Cardiac muscle cell (in vitro differentiated cells and primary cell): Measurements from ENCODE around the gene LCN1. TPM values are rescaled to one million over a fixed set of nuclear protein-coding genes. Genes with fewer than 3 reads are reported as not detected.

Experiments used
- DNase-seq, 2 donors: peaks; one replicate each; pipeline versions ENCODE4 v3.0.0 to v3.0.0-alpha.2; 2010 to 2017; ENCODE audit warnings: low read depth in 1 of 2, low spot score in 1 of 2
- H3K27ac ChIP-seq: fragments of 200-600 bp; sonication (generic); 2 replicates; pipeline ENCODE4 v1.5.1; 2016
- H3K27me3 ChIP-seq: fragments of 200-600 bp; sonication (generic); 2 replicates; pipeline ENCODE4 v1.6.0; 2016; ENCODE audit warnings: control low read depth
- H3K36me3 ChIP-seq: fragments of 200-600 bp; sonication (generic); 2 replicates; pipeline ENCODE4 v1.5.1; 2016; ENCODE audit warnings: control low read depth
- H3K4me1 ChIP-seq: fragments of 200-600 bp; sonication (generic); 2 replicates; pipeline ENCODE4 v1.8.1; 2017; ENCODE audit warnings: low read depth, mild to moderate bottlenecking, mixed run types
- H3K4me3 ChIP-seq: fragments of 200-600 bp; sonication (generic); 2 replicates; pipeline ENCODE4 v1.5.1; 2016; ENCODE audit warnings: mild to moderate bottlenecking
- H3K9me3 ChIP-seq: fragments of 200-600 bp; sonication (generic); 2 replicates; pipeline ENCODE4 v1.5.1; 2017; ENCODE audit warnings: low read depth, mild to moderate bottlenecking, control low read depth
- CTCF ChIP-seq: IDR thresholded peaks from 2 replicates; pipeline ENCODE4 v1.5.1; 2012; ENCODE audit warnings: low read depth, mild to moderate bottlenecking, low read length
- polyA plus RNA-seq: library from polyadenylated mRNA; unstranded; fragments of >200 nt; fragmentation: Nextera tagmentation; extraction: Ambion mirVana; gene quantifications from 2 replicates; pipeline ENCODE4 v1.2.1, GENCODE V29; 2016
- total RNA-seq: library from RNA; depleted of rRNA; stranded (reverse); fragments of >200 nt; gene quantifications from 2 replicates; pipeline ENCODE4 v1.2.3, GENCODE V29; 2016

The LCN1 gene
- total and polyA plus RNA-seq, 2 experiments from 2014 or later, result 0.37 TPM; not detected in 1

- TF ChIP-seq CTCF, result no peak
- Histone ChIP-seq H3K9me3 (no peaks in the 10 kb centered on the region), H3K27ac (no peak overlapping the region), H3K4me3 (no peak overlapping the region), H3K4me1 (no peaks in the 10 kb centered on the region), H3K27me3 (no peaks in the 10 kb centered on the region), H3K36me3 (peaks cover 8% of the 10 kb centered on the region)
- no peak for DNase-seq
These were observed 30.2 kb upstream of the LCN1 start for GRCh38 chr9:135490980-135491464.

DNA sequence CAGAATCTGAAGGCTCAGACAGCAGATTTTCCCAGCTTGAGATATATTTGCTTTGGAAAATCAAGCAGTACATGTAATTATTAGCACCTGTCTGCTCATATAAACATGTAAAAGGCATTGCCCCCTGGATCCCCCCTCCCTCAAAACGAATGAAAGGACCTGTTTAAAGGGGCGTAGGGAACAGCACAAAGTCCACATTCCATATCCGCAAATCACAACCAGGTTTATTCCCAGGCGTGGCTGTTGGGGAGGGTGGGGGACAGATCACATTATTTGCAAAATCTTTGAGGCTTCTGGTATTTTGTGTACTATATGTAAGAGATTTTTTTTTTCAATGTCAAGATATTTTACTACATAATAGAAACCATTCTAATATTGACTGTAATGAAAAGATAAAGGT is 29.5 kb upstream of the LCN1 start:
- Histone ChIP-seq H3K27ac (no peak overlapping the region), H3K4me1 (no peaks in the 10 kb centered on the region), H3K27me3 (no peaks in the 10 kb centered on the region), H3K4me3 (no peak overlapping the region), H3K9me3 (no peaks in the 10 kb centered on the region), H3K36me3 (peaks cover 4% of the 10 kb centered on the region)
- no peak for TF ChIP-seq CTCF
- no peak for DNase-seq

DNA sequence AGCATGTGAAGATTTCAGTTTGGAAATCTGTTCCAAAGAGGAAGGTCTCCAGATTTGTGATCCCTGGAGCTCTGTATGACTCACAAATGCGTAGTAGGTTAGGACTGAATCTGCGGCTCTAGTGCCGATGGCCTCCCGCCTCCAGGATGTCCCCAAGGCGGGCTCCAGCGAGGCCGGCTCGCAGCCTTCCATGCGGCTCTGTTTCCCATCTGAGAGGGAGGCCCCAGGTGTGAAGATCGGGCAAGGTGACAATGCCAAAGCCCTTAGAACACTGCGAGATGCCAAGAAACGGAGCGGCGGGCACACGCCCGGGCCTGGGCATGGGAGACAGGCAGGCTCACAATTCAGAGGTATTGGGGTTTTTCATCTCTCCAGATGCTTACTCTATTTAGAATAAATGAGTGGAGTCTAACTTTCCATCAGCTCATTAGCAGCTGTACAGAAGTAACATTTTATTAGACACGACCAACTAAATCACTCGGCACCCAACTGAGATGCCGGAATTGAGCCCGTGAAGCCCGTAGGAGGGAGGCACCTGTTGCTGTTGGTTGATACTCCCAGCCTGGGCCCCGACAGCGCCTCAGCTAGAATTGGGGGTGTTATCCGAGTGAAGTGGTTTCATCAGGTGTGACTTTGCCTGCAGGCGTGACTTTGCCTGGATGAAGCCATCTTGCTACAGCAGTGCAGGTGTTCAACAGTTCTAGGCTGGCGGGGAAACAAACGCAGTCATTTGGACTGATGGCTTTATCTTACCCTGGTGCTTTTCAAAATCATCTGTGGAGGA is 28.2 kb upstream of the LCN1 start:
- Histone ChIP-seq H3K36me3 (no peaks in the 10 kb centered on the region), H3K27ac (no peak overlapping the region), H3K27me3 (no peaks in the 10 kb centered on the region), H3K4me3 (no peak overlapping the region), H3K4me1 (no peaks in the 10 kb centered on the region), H3K9me3 (no peaks in the 10 kb centered on the region)
- no peak for DNase-seq
- TF ChIP-seq CTCF, result no peak

DNA sequence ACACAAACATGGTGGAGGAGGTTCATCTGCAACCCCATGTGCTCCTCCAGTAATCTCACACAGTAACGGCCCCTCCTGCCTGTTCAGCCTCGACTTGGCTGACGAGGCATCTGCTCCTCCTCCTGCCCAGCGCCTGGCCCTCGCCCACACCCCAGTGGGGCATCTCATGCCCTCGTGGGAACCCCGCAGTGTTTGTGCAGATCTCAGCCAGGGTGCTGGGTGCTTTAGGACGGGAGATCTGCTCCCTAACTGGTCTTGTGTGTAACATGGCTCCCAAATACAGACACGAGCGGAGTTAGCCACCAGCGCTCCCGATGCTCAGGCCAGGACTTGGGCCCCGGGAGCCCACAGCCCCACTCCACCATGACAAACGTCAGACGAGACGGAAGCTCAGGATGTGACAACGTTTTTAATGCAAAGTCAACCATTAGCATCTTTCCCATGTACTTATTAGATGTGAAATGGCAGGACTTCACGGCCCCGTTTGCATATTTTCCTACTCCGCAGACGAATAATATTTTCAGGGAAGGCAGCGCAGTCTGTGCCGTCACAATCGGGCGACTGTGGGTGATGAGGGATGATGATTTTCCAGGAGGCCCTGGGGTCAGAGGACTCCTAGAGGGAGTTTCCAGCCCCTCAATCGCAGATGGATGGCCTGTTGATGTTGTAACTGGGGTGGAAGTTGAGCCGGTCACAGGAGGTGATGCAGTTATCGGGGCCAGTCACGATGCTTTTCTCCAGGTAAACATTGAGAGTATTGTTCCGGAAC is 26.3 kb upstream of the LCN1 start:
- Histone ChIP-seq H3K36me3 (no peaks in the 10 kb centered on the region), H3K4me1 (peaks cover 4% of the 10 kb centered on the region), H3K27me3 (no peaks in the 10 kb centered on the region), H3K9me3 (no peaks in the 10 kb centered on the region), H3K4me3 (no peak overlapping the region), H3K27ac (no peak overlapping the region)
- no peak for DNase-seq
- no peak for TF ChIP-seq CTCF

DNA sequence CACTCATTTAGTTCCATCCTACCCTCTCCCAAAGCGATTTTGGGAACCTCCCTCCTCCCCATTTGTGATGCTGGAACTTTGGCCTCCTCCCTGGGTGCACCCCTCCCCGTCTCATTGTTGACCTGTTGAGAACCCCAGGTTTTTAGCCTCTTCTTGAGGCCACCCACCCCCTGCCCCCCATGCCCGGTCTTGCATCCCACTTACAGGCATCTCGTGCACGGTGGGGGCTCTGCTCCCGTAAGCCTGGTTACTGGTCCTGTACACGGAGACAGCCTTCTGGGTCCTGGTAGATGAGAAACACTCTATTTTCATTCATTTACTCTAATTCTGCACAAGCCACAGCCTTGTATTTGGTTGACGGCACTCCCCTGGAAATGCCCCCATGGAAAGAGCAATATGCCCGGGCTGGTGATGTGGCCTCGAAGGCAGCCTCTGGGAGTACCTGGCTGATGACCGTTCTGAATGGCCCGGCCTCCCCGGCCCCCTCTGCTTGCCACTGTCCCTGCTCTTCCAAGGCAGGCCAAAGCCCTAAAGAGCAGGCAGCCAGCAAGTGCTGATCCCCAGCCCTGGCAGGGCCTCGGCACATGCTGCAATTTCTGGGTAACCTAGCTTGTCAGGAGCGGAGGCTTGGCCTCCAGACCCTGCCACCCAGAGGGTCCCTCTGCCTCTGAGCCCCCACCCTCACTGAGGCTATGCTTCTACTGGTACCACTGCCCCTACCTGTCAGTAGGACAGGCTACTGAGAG is 22.7 kb upstream of the LCN1 start:
- Histone ChIP-seq H3K4me1 (peaks cover 11% of the 10 kb centered on the region), H3K36me3 (no peaks in the 10 kb centered on the region), H3K4me3 (no peak overlapping the region), H3K27ac (no peak overlapping the region), H3K27me3 (no peaks in the 10 kb centered on the region), H3K9me3 (no peaks in the 10 kb centered on the region)
- no peak for DNase-seq
- TF ChIP-seq CTCF, result no peak
